Kidney epithelial cell (primary cell): ENCODE results near the gene SNX25. TPM values are rescaled to one million over a fixed set of nuclear protein-coding genes. Genes with fewer than 3 reads are reported as not detected.

ENCODE experiments used
- DNase-seq: peaks from one replicate; pipeline ENCODE4 v3.0.0-alpha.2; 2010; ENCODE audit warnings: low read depth
- H3K27me3 ChIP-seq: 2 replicates; pipeline ENCODE4 v1.6.0; 2011; ENCODE audit warnings: low read length; ENCODE audit not compliant: control insufficient read depth, insufficient read depth
- H3K36me3 ChIP-seq: 2 replicates; pipeline ENCODE4 v1.5.1; 2011; ENCODE audit warnings: low read length; ENCODE audit not compliant: control insufficient read depth, insufficient read depth
- H3K4me3 ChIP-seq: 2 replicates; pipeline ENCODE4 v1.5.1; 2011; ENCODE audit warnings: low read depth, mild to moderate bottlenecking, control low read depth, low read length
- total RNA-seq: library from RNA; depleted of rRNA; stranded (reverse); fragments of >200 nt; gene quantifications from 2 replicates; pipeline ENCODE4 v1.2.3, GENCODE V29; 2015
- TF ChIP-seq, protein P1 (sequence below): IDR thresholded peaks from 2 replicates; pipeline ENCODE4 v1.5.1; 2011; ENCODE audit warnings: mild to moderate bottlenecking, moderate library complexity, low read length, control low read depth, inconsistent platforms; ENCODE audit not compliant: insufficient read depth, poor library complexity, severe bottlenecking

Gene SNX25
- total RNA-seq, 1 donor from 2014 or later: 15.5 TPM

DNA sequence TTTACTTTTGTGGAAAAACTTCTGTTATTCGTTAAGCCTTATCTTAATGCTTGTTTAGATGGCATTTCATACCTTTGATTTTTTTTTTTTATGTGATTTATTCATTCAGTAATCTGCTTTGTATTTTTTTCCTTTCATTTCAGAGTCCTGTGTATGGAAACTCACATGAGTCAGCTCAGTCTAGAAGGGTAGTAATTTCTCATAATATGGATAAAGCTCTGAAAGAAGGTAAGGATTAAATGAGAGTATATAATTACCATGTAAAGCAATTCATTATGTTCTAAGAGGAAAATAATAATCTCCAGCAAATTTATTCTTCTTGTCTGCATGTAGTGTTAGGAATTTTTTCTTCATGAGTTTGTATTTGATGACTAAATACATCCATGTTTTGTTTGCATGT lies 37.8 kb downstream of the SNX25 start:
- Histone ChIP-seq H3K36me3 (no peaks in the 10 kb centered on the region), H3K27me3 (no peaks in the 10 kb centered on the region), H3K4me3 (no peak overlapping the region)
- no peak for DNase-seq
- TF ChIP-seq, protein P1, sequence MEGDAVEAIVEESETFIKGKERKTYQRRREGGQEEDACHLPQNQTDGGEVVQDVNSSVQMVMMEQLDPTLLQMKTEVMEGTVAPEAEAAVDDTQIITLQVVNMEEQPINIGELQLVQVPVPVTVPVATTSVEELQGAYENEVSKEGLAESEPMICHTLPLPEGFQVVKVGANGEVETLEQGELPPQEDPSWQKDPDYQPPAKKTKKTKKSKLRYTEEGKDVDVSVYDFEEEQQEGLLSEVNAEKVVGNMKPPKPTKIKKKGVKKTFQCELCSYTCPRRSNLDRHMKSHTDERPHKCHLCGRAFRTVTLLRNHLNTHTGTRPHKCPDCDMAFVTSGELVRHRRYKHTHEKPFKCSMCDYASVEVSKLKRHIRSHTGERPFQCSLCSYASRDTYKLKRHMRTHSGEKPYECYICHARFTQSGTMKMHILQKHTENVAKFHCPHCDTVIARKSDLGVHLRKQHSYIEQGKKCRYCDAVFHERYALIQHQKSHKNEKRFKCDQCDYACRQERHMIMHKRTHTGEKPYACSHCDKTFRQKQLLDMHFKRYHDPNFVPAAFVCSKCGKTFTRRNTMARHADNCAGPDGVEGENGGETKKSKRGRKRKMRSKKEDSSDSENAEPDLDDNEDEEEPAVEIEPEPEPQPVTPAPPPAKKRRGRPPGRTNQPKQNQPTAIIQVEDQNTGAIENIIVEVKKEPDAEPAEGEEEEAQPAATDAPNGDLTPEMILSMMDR: no peak

DNA sequence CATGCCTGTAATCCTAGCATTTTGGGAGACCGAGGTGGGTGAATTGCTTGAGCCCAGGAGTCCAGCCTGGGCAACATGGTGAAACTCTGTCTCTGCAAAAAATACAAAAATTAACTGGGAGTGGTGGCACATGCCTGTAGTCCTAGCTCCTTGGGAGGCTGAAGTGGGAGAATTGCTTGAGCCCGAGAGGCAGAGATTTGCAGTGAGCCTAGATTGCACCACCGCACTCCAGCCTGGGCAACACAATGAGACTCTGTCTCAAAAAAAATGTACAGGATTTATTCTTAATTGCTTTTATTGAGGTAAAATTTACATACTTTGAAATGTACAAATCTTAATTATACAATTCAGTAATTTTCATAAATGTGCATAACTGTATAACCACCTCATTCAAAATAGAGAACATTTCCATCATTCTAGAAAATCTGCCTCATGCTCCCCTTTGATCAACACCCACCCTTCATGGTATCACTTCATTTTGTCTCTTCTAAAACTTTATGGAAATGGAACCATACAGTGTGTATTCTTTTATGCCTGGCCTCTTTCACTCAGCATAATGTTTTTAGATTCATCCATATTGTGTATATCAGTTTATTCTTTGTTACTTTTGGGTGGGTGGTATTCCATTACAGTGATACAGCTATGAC lies 39.1 kb downstream of the SNX25 start:
- Histone ChIP-seq H3K36me3 (no peaks in the 10 kb centered on the region), H3K4me3 (no peak overlapping the region), H3K27me3 (no peaks in the 10 kb centered on the region)
- no peak for DNase-seq
- TF ChIP-seq, protein P1: no peak

- Histone ChIP-seq H3K27me3 (no peaks in the 10 kb centered on the region), H3K36me3 (no peaks in the 10 kb centered on the region), H3K4me3 (no peak overlapping the region)
- DNase-seq: no peak
- TF ChIP-seq, protein P1: no peak
These were observed 39.7 kb downstream of the SNX25 start for GRCh38 chr4:185249105-185249504.

DNA sequence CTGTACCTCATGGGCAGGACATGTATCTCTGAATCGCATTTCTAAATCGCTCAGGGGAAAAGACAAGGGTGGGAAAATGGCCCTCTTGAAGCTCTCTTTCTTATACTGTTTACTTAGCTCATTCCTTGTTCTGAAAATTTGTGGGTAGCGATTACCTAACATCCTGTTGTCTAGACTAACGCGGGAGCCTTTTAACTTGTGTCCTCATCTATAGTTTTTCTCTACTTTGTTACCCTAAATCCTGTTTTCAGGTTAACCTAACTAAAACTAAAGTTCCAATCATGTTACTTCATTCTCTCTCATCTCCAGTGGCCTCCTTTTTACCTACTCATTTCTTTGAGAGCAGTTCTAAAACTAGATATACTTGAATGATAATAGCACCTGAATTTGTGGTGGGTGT lies 45.0 kb downstream of the SNX25 start:
- DNase-seq: no peak
- TF ChIP-seq, protein P1: no peak
- Histone ChIP-seq H3K27me3 (no peaks in the 10 kb centered on the region), H3K36me3 (no peaks in the 10 kb centered on the region), H3K4me3 (no peak overlapping the region)

GRCh38 chr4:185255868-185256267 lies 46.5 kb downstream of the SNX25 start:
- H3K4me3 ChIP-seq: no peak overlapping the region
- H3K36me3 ChIP-seq: peaks cover 2% of the 10 kb centered on the region
- no peak for DNase-seq
- no peaks in the 10 kb centered on the region for H3K27me3 ChIP-seq
- TF ChIP-seq, protein P1: no peak

DNA sequence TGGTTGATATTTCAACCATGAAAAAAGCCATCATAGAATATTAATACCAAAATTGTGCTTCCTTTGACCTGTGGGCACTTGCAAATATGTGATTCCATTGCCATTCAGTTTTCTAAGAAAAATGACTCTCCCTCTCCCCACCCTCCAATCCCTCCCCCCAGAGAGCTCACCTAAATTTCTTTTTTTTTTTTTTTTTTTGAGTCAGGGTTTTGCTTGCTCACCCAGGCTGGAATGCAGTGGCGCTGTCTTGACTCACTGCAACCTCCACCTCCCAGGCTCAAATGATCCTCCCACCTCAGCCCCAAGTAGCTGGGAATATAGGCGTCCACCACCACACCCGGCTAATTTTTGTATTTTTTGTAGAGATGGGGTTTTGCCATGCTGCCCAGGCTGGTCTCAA lies 47.0 kb downstream of the SNX25 start:
- Histone ChIP-seq H3K36me3 (peaks cover 2% of the 10 kb centered on the region), H3K4me3 (no peak overlapping the region), H3K27me3 (no peaks in the 10 kb centered on the region)
- TF ChIP-seq, protein P1: no peak
- DNase-seq: peak; percentile 54
